Measurements from ENCODE around the gene CEP135. TPM values are rescaled to one million over a fixed set of nuclear protein-coding genes. Genes with fewer than 3 reads are reported as not detected.

Gene CEP135
- total RNA-seq, 1 donor from 2014 or later, result 6.1 TPM

- Histone ChIP-seq H3K27me3 (no peaks in the 10 kb centered on the region), H3K4me3 (no peak overlapping the region), H3K4me1 (peaks cover 6% of the 10 kb centered on the region), H3K9me3 (no peaks in the 10 kb centered on the region), H3K36me3 (peaks cover 3 to 30% of the 10 kb centered on the region in 2 donors), H3K27ac (no peak overlapping the region)
- DNase-seq (ENCODE audit: extremely low spot score in 2 of 2), result no peak
- intact Hi-C loops (cut with DNase I), result no loop called here
- TF ChIP-seq POLR2AphosphoS5 (IDR thresholded peaks at IDR 0.05; ENCODE audit: insufficient read depth in 1 of 2, low read depth in 1 of 2), result no peak
- no peak for TF ChIP-seq POLR2A (IDR thresholded peaks at IDR 0.05)
- TF ChIP-seq CTCF (IDR thresholded peaks at IDR 0.05), result no peak
Observed at GRCh38 chr4:55906323-55906722, 42.4 kb upstream of the CEP135 start.

GRCh38 chr4:55906989-55907388 is 41.8 kb upstream of the CEP135 start:
- Histone ChIP-seq H3K27me3 (no peaks in the 10 kb centered on the region), H3K36me3 (peaks cover 3 to 29% of the 10 kb centered on the region in 2 donors), H3K4me1 (peaks cover 6% of the 10 kb centered on the region), H3K9me3 (no peaks in the 10 kb centered on the region), H3K4me3 (no peak overlapping the region), H3K27ac (no peak overlapping the region)
- DNase-seq (ENCODE audit: extremely low spot score in 2 of 2), result no peak
- intact Hi-C loops (cut with DNase I), result no loop called here
- TF ChIP-seq POLR2A (IDR thresholded peaks at IDR 0.05), result no peak
- TF ChIP-seq POLR2AphosphoS5 (IDR thresholded peaks at IDR 0.05; ENCODE audit: insufficient read depth in 1 of 2, low read depth in 1 of 2), result no peak
- no peak for TF ChIP-seq CTCF (IDR thresholded peaks at IDR 0.05)

- DNase-seq (ENCODE audit: extremely low spot score in 2 of 2), result no peak
- TF ChIP-seq CTCF (IDR thresholded peaks at IDR 0.05) (no peak), POLR2A (IDR thresholded peaks at IDR 0.05) (no peak), POLR2AphosphoS5 (IDR thresholded peaks at IDR 0.05; ENCODE audit: insufficient read depth in 1 of 2, low read depth in 1 of 2) (no peak)
- Histone ChIP-seq H3K27me3 (no peaks in the 10 kb centered on the region), H3K4me1 (peaks cover 6% of the 10 kb centered on the region), H3K9me3 (no peaks in the 10 kb centered on the region), H3K36me3 (peaks cover 0 to 24% of the 10 kb centered on the region in 2 donors), H3K4me3 (no peak overlapping the region), H3K27ac (no peak overlapping the region)
- intact Hi-C loops (cut with DNase I), result no loop called here
Observed at GRCh38 chr4:55907469-55907868, 41.3 kb upstream of the CEP135 start.

GRCh38 chr4:55910140-55910539 is 38.6 kb upstream of the CEP135 start:
- DNase-seq (ENCODE audit: extremely low spot score in 2 of 2), result no peak
- Histone ChIP-seq H3K27me3 (no peaks in the 10 kb centered on the region), H3K4me3 (no peak overlapping the region), H3K9me3 (no peaks in the 10 kb centered on the region), H3K27ac (no peak overlapping the region), H3K36me3 (peaks cover 0 to 1% of the 10 kb centered on the region in 2 donors), H3K4me1 (peaks cover 6% of the 10 kb centered on the region)
- no peak for TF ChIP-seq POLR2A (IDR thresholded peaks at IDR 0.05)
- no peak for TF ChIP-seq POLR2AphosphoS5 (IDR thresholded peaks at IDR 0.05; ENCODE audit: insufficient read depth in 1 of 2, low read depth in 1 of 2)
- TF ChIP-seq CTCF (IDR thresholded peaks at IDR 0.05), result no peak
- intact Hi-C loops (cut with DNase I), result no loop called here

GRCh38 chr4:55912249-55912648 is 36.5 kb upstream of the CEP135 start:
- no peak for TF ChIP-seq POLR2A (IDR thresholded peaks at IDR 0.05)
- no peak for TF ChIP-seq CTCF (IDR thresholded peaks at IDR 0.05)
- no peak for TF ChIP-seq POLR2AphosphoS5 (IDR thresholded peaks at IDR 0.05; ENCODE audit: insufficient read depth in 1 of 2, low read depth in 1 of 2)
- intact Hi-C loops (cut with DNase I), result no loop called here

More at GRCh38 chr4:55912249-55912648, 36.5 kb upstream of the CEP135 start:
- H3K27ac ChIP-seq, result no peak overlapping the region
- H3K27me3 ChIP-seq, result no peaks in the 10 kb centered on the region
- H3K9me3 ChIP-seq, result no peaks in the 10 kb centered on the region
- no peak for DNase-seq (ENCODE audit: extremely low spot score in 2 of 2)
- peaks cover 1% of the 10 kb centered on the region for H3K4me1 ChIP-seq
- no peaks in the 10 kb centered on the region for H3K36me3 ChIP-seq
- H3K4me3 ChIP-seq, result no peak overlapping the region
